Left lobe of liver (tissue), 2 donors: ENCODE data around the gene RIPOR3. TPM values are rescaled to one million over a fixed set of nuclear protein-coding genes. Genes with fewer than 3 reads are reported as not detected.
"Not testable (repeated sequence)": the region's sequence is repeated elsewhere in the genome, so short reads cannot be mapped to it uniquely, and the experiment has no call there.

Experiments used
- ATAC-seq: fragments of 200-7000 bp; cut with Tn5 transposase; one replicate; pipeline ENCODE4 v1.9.1; 2020; ENCODE audit warnings: mild to moderate bottlenecking, moderate library complexity
- DNase-seq: peaks from one replicate; pipeline ENCODE4 v3.0.0-alpha.2; 2020; ENCODE audit warnings: low spot score
- total RNA-seq: library from RNA; stranded (reverse); gene quantifications from one replicate; pipeline ENCODE4 v1.2.1, GENCODE V29; 2021
- donor health status: DM: no; HTN: no; CAD: no; lungs with moderate emphysema.
- donor health status: DM: no; HTN: yes; CAD: no.

RIPOR3 gene
- total RNA-seq, 1 donor from 2014 or later, result 20.1 TPM

DNA sequence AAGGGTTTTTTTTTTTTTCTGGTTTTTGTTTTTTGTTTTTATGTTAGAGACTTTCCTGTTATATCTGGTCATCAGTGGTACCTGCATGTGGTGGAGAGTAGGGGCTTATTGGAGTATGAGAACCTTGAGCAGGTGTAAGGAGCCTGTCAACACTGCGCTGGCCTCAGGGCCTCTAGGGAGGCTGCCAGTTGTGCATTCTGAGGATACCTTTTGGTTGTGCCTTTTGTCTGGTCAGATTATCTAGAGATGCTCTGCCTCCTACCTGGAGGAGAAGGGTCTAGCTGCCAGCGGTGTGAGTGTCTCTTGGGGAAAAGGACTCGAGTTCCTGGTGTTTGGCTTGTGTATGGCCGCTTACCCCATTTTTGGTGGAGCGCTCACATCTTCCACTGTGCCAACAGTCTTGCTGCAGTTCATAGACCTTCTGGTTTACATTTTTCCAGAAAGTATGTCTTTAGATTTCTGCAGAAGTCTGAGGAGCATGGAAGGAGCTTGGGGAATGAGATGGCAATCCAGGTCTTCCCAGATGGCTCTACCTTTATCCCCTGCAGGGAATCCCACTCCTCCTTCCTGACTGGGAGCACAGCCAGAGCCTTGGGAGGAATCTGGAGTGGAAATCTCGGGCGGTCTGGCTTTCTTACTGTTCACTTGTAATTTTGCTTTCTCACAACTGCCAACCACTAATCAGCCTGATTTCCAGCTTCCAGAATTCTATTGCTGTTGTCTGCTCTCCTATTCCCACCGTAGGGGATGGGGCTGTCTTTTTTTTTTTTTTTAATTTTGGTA lies 131.3 kb downstream of the RIPOR3 start:
- no peak for DNase-seq
- ATAC-seq, result no peak

DNA sequence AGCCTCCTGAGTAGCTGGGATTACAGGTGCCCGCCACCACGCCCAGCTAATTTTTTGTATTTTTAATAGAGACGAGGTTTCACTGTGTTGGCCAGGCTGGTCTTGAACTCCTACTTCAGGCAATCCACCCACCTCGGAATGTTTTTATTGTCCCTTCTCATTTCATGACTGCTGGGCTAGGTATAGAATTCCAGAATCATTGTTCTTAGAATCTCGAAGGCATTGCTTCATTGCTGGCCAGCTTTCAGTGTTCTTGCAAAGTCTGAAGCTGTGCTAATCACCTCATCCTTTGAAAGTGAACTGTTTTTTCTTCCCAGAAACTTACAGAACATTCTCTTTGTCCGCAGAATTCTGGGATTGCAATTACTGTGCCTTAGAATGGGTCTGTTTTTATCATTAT lies 132.2 kb downstream of the RIPOR3 start:
- DNase-seq (no peak), ATAC-seq (no peak)

DNA sequence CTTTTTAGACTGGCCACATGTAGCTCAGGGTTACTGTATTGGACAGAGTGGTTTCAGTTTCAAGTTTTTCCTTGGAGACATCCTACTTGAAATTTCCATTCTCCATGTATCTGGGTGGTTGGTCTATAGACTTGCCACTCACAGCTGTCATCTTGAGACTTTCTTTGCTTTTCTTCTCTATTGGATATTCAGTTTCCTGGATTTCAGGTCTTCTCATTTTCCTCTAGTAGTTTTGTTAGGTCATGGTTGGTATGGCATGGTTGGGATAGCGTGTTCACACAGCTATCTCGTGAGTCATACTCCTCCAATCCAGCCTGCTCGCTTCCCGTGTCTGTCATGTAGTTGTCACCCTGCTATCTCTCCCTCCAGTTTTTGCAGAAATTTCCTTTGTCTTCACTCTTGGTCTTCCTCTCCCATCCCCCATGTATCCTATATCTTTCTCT lies 132.8 kb downstream of the RIPOR3 start:
- DNase-seq, result no peak
- ATAC-seq, result no peak

DNA sequence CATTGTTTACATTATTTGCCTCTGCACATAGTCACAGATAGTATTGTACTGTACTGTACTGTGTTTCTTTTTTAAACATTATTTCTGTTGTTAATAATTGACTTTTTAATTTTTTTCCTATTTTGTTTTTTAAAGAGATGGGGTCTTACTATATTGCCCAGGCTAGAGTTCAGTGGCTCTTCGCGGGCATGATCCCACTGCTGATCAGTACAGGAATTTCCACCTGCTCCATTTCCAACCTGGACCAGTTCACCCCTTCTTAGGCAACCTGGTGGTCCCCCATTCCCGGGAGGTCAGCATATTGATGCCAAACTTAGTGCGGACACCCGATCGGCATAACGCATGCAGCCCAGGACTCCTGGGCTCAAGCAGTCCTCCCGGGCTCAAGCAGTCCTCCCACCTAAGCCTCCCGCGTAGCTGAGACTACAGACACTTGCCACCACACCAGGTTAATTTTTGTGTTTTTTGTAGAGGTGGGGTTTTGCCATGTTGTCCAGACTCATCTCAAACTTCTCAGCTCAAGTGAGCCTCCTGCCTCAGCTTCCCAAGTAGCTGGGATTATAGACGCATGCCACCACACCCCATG lies 133.7 kb downstream of the RIPOR3 start:
- ATAC-seq (no peak), DNase-seq (no peak)

DNA sequence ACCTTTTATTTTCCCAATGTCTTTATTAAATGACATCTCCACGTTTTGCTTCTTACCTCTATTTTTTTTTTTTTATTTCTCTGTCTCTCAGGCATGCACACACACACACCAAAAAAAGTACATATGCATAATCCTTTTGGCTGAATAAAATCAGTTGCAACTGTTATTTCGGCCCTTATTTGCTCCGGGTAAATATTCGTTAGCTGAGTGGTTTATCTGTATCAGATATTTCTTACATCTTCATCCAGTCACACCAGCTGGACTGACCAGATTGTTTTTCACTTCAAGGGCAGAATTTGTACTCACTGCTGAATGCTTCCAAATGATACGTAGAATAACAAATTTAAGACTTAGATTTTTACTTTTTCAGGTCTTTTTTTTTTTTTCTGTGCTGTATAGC lies 135.7 kb downstream of the RIPOR3 start:
- DNase-seq, result no peak
- ATAC-seq, result peak; percentile 43

DNA sequence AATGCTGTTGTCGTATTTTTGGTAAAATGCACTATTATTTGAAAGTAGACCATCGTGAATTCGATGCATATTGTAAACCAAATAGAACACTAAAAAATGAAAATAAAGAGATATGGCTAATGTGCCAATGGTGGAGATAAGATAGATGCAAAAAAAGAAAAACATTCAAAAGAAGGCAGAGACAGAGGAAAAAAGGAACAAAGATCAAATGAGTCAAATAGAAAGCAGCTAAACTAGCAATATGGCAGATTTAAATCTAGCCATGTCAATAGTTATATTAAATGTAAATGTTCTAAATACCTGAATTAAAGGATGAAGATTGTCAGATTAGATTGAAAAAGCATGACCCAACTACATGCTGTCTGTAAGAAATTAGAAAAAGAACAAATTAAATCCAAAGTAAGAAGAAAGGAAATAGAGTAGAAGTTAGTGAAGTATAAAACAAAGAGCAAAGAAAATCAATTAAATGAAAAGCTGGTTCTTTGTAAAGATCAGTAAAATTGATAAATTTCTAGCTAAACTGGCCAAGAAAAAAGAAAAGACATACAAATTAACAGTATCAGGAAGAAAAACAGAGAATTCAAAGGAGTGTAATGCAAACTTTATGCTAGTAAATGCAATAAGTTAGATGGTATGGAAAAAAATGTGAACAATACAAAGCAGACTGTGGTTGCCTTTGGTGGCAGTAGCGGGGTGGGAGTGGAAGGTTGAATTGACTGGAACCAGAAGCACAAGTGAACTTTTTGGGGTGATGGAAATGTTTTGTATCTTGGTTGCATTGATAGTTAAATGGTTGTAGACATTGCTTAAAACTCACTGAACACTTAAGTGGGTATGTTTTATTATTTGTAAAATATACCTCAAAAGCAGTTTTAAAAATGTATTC lies 136.4 kb downstream of the RIPOR3 start:
- no peak for DNase-seq
- no peak for ATAC-seq

DNA sequence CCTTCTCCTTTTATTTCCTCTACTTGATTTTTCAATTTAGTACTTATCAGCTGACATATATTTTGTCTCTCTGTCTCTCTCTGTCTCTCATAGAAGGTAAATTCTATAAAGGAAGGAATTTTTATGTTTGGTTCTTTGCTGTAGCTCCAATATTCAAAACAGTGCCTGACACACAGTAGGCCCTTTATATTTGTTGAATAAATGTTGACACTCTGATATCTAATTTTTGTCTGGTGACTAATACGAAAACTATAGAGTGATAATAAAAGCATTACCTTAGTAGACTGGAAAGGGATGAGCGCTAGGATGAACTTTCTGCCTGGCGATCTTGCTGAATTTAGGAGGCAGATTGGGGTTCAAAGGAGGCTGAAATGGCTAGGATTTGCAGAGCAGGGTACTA lies 138.4 kb downstream of the RIPOR3 start:
- DNase-seq (no peak), ATAC-seq (no peak)

DNA sequence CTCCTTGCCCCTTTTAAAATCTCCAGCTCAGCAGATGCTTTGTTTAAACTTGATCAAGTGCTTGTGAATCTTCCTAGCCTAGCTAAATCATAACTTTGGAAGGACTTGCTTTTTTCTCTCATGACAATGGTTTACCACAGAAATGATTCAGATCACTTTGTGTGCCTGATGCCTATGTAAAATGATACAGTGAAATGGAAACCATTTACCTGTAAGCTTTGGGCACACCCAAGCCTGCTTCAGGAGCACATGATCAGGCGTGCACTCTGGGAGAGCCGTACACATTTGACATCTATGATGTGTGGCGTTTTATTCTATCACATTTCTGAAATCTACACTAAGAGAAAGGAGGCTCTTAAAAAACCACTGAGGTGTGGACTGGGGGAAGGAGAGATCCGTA lies 140.1 kb downstream of the RIPOR3 start:
- ATAC-seq, result no peak
- DNase-seq, result no peak

DNA sequence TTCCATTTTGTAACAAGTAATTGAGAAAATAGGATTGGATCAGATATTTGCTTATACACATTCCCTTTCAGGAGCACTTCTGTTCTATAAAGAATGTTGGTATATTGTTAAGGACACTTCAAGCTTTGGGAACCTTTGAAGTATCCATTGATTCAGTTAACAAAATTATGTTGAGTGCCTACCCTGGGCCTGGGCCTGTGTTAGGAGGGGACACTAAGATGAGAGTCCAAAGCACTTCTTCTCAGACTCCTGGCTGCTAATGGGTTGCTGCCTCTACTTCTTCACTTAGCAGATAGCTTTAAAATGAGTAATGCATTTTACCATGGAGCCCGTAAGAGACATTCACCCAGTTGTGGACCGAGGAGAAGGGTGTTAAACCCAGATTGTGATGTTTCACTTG lies 140.8 kb downstream of the RIPOR3 start:
- no peak for DNase-seq
- ATAC-seq, result no peak

DNA sequence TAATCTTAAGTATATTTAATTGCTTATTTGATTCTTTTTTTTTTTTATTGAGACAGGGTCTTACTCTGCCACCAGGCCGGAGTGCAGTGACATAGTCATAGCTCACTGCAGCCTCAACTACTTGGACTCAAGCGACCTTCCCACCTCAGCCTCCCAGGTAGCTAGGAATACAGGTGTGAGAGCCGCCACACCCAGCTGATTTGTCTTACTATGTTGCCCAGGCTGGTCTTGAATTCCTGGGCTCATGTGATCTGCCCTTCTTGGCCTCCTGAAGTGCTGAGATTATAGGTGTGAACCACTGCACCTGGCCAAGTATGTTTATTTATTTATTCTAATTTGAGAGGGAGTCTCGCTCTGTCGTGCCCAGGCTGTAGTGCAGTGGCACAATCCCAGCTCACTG lies 142.9 kb downstream of the RIPOR3 start:
- DNase-seq (no peak), ATAC-seq (no peak)

DNA sequence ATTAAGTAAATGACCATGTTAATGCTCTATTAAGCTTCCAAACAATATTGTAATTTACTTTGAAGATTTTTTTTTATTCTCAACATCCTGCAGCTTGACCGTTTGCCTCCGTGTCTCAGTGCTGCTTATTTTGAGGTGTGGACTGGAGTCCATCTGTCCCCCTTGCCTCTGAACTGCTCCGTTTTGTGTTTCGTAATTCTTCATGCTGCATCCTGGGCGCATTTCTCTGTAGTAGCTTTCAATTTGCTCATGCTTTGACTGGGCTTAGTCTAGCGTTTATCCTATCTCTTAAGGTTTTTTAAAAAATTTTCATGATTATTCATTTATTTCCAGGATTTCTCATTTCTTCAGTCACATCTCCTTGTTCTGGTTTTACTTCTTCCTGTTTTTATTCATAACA lies 143.4 kb downstream of the RIPOR3 start:
- ATAC-seq (no peak), DNase-seq (no peak)

DNA sequence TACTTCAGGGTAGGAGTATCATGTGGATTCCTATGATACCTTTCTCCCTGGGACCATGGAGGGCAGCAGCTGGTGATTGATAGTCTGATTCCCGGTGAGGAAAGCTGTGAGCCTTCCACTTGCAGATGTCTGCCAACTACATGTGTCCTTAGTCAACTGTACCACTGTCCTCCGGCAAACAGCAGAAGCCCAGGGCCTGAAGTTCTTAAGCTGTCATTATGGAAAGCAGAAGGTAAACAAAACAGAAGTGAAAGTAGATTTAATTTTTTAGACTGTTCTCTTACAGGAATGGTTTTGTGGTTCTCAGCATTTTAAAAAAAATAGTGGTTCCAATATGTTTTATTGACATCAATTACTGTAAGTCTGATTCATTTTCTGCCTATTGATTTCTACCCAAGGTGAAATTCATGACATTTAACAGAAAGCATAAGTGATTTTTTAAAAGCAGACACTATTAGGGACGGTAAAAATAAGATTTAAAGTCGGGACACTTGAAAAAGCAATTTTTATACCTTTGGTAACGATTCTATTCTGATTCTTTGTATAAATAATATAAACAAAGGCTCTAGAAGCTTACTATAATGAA lies 144.5 kb downstream of the RIPOR3 start:
- peak; percentile 45 for DNase-seq
- ATAC-seq, result peak; percentile 75

DNA sequence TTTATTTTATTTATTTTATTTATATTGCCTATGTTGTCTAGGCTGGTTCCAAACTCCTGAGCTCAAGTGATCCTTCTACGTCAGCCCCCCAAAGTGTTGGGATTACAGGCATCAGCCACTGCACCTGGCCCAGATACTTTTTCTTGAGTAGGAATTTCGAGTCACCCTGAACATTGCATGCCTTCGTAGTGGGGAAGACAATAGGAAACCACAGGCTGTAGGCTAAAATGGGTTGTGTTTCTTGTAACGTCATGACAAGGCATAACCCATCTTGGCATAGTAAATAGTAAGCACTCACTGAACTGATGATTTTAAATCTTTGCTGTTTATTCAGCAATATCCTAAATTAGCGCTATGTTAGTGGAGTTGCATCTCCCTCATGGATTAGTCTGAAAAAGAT lies 146.2 kb downstream of the RIPOR3 start:
- ATAC-seq, result no peak
- DNase-seq, result peak; percentile 27

DNA sequence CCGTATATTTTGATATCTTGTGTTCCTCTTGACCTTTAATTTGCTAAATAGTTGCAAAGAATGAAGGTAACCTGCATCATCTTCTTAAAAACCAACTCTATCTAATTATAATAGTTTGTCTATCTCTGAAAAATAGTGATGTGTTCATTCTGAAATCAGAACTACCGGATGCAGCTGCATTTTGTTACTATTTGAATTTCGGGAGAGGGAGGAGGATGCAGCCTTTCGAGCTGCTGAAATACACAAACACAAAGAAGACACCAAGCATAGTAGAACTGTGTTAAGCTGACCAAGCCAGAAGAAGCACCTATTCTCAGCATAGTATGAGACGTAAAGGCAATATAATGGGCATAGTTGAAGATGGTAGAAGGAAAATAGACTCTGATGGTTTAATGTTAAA lies 148.0 kb downstream of the RIPOR3 start:
- no peak for DNase-seq
- no peak for ATAC-seq

DNA sequence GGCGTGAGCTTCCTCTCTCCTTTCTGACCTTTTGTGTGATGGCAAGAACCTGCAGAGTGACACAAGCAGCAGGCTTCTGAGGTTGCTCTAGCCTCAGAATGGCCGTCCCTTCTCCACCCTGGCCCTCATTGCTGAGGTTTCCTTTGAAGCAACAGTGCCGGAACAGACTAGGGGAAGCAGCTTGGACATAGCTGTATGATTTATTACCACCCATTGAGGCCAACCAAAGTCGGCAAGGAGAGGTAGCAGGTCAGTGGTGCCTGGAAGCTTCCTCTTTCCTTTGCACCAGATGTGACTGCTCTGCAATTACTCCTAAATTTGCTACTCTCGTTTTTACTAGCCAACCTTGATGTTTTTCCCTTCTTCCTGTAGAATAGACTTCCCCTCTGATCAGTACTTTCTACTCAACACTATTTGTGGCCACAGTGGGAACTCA lies 149.7 kb downstream of the RIPOR3 start:
- DNase-seq (no peak), ATAC-seq (peak; percentile 25)

DNA sequence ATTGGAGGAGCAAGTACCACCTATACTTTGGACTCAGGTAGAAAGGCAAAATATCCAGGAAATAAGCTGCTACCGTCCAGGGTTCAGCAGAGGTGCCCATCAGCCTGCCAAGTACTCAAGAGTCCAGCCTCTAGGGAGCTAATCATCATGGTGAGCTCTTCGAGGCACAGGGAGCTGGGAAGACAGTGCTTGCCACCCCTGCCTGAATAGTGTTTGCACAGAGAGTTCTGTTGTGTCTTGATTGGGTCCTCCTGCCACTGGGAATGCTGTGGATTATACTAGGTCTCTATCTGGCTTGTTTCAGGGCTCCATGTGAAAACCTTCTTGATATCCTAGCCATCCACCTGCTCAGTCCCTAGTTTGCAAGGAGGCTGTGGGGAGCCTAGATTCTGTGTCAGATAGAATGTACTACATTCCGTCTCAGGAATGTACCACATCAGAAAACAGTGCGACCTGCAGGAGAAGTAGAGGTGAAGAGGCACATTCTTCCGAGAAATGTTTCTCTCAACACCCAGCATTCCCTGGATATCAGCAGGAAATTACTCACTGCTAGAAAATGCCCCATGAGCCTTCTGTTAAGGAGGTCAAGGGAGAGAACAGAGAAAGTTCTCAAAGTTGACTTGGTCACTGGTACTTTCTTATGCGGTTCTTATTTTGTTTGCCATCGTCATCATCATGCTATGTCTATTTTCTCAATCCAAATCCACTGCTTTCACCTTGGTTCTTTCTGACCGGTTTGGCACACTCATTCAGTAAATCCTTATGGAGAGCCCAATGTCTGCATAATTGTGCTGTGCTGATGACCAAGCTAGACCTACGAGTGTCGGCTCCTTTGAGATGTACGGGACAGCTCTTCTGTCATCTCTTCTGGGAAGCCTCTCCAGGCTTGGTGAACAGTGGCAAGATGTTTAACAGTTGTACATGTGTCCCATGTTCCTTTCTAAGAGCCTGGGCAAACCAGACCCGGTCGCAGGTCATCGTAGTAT lies 150.4 kb downstream of the RIPOR3 start:
- peak; percentile 43 for ATAC-seq
- DNase-seq, result no peak

DNA sequence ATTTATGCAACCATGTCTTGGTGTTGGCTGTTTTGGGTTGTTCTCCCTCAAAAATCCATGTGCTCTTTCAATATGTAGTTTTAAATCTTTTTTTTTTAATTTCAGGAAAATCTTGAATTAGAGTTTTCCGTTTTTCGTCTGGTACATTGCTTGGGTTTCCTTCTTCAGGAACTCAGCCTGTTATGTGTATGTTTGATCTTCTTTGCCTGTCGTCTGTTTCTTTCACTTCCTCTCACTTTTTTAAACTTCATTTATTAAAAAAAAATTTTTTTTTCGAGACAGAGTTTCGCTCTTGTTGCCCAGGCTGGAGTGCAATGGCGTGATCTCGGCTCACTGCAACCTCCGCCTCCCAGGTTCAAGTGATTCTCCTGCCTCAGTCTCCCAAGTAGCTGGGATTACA lies 151.5 kb downstream of the RIPOR3 start:
- not testable (repeated sequence) for ATAC-seq

DNA sequence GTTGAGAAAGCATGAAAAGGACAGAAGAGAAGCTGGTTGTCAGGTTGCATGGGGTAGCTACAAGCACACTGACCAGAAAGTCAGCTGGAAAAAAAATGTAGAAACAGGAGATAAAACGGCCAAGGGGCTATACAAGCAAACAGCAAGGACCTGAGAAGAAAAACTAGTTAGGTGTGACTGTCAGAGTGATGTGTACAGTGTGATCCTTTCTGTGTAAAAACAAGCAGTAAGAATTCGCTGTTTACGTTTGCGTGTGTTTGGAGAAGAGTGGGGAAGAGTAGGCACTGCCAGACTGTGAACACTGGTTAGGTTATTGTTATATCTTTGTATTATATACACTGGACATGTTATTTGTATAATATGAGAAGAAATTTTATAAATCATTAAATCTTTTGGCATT lies 153.1 kb downstream of the RIPOR3 start:
- ATAC-seq, result no peak
- DNase-seq, result no peak

More for the DNA sequence above, 151.5 kb downstream of the RIPOR3 start:
- not testable (repeated sequence) for DNase-seq

DNA sequence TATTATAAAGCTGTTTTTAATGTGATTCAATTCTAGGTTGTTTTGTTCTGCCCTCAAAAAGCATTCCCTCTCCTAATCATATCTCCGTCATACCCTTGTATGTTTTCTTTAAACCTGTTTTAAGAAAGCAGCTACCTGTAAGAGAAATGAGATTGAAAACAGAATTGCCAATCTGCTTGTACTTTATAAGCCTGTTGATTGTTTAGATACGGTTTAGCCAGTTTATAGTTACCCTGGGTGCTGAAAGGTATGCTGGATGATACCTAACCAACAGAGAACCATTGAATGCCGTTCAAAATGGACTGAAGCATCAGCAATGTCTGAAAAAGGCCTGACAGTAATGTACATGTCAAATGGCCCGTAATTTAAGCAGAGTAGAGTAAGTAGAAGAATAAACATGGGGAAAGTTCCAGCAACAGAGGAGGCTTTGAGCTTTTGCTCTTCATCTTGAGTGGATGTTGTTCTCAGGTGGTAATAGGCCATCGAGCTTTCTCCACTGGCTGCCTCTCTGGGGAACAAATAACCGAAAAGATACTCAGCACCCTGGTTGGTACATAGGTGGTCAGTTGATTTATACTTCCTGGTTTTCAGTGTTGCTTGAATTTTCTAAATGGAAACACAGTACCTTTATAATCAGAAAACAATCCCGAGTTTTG lies 153.7 kb downstream of the RIPOR3 start:
- ATAC-seq, result no peak
- no peak for DNase-seq

DNA sequence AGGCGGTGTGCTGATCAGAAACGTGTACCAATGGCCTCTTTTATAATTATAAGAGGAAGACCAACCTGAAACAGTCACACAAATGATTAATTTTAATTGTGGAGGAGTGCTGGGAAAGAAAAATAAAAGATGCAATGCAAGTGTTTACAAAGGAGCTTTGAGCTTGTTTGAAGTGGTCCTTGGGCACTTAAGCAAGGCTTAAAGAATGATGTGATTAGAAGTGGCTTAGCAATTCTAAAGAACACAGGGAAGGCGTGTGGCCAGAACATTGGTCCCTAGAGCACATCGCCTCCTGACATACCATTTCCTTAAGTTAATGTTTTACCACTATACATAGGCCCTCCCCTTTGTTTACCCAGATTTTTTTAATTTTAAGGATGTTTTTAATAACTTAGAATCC lies 155.0 kb downstream of the RIPOR3 start:
- DNase-seq, result no peak
- ATAC-seq, result no peak
